SK-N-SH (cell line): ENCODE results near the gene LCN1. TPM values are rescaled to one million over a fixed set of nuclear protein-coding genes. Genes with fewer than 3 reads are reported as not detected.

Source experiments
- CTCF ChIA-PET: fragments of 300-600, 350-600 bp; formaldehyde crosslinking; extraction: SDS; loops from one replicate; lab custom pipeline; 2021; lab: Yijun Ruan, JAX
- POLR2A ChIA-PET: fragments of 350-600 bp; sonication (Branson Sonifier 250); formaldehyde crosslinking; extraction: SDS; loops from one replicate; lab custom pipeline; 2020; ENCODE audit warnings: antibody characterized with exemption, inconsistent platforms; lab: Yijun Ruan, JAX
- DNase-seq: peaks from one replicate; pipeline ENCODE4 v3.0.0; 2012
- H2AFZ ChIP-seq: fragments of 200-600 bp; sonication (generic); 2 replicates; pipeline ENCODE4 v1.8.1; 2016; ENCODE audit warnings: antibody characterized with exemption, mild to moderate bottlenecking, low read depth
- H3F3A ChIP-seq: fragments of 200-600 bp; sonication (generic); replicated peaks from 2 replicates; pipeline ENCODE3; 2016; ENCODE audit warnings: antibody characterized with exemption, mild to moderate bottlenecking; ENCODE audit not compliant: insufficient read depth
- H3K27ac ChIP-seq, 2 experiments: fragments of 200-500 bp in 1 of 2; fragments of 200-600 bp in 1 of 2; sonication (Bioruptor generic) in 1 of 2; sonication (generic), shearing (Covaris generic) in 1 of 2; 2 replicates each; pipeline versions ENCODE4 v1.5.1 to v1.6.1; 2014 to 2016; ENCODE audit warnings: low read depth in 2 of 2, inconsistent platforms in 1 of 2, low read length in 1 of 2, mild to moderate bottlenecking in 1 of 2, mixed read lengths in 1 of 2
- H3K27me3 ChIP-seq: fragments of 200-600 bp; sonication (generic), shearing (Covaris generic); 2 replicates; pipeline ENCODE4 v1.6.1; 2016; ENCODE audit warnings: mixed run types; ENCODE audit not compliant: insufficient read depth
- H3K36me3 ChIP-seq, 2 experiments: fragments of 200-500 bp in 1 of 2; fragments of 200-600 bp in 1 of 2; sonication (Bioruptor generic) in 1 of 2; sonication (generic) in 1 of 2; replicated peaks in 1 of 2; 2 replicates each; pipeline versions ENCODE3 to v1.5.1; 2014 to 2016; ENCODE audit warnings: low read length in 1 of 2, mild to moderate bottlenecking in 1 of 2; ENCODE audit not compliant: insufficient read depth in 2 of 2, control insufficient read depth in 1 of 2
- H3K4me1 ChIP-seq, 2 experiments: fragments of 200-500 bp in 1 of 2; fragments of 200-600 bp in 1 of 2; sonication (Bioruptor generic) in 1 of 2; sonication (generic), shearing (Covaris generic) in 1 of 2; 2 replicates each; pipeline versions ENCODE4 v1.5.1 to v1.6.1; 2014 to 2016; ENCODE audit warnings: low read depth in 1 of 2, low read length in 1 of 2, mixed run types in 1 of 2; ENCODE audit not compliant: insufficient read depth in 2 of 2, control insufficient read depth in 1 of 2
- H3K4me2 ChIP-seq: fragments of 200-600 bp; sonication (generic), shearing (Covaris generic); 2 replicates; pipeline ENCODE4 v1.6.1; 2017; ENCODE audit warnings: mixed run types
- H3K4me3 ChIP-seq, 2 experiments: fragments of 200-500 bp in 1 of 2; fragments of 200-600 bp in 1 of 2; sonication (Bioruptor generic) in 1 of 2; sonication (generic), shearing (Covaris generic) in 1 of 2; 2 replicates each; pipeline versions ENCODE4 v1.5.1 to v1.8.1; 2014 to 2016; ENCODE audit warnings: low read depth in 2 of 2, inconsistent platforms in 1 of 2, low read length in 1 of 2, mild to moderate bottlenecking in 1 of 2, mixed read lengths in 1 of 2, moderate library complexity in 1 of 2
- H3K79me2 ChIP-seq: fragments of 200-600 bp; sonication (generic); 2 replicates; pipeline ENCODE4 v1.8.1; 2017; ENCODE audit warnings: mild to moderate bottlenecking; ENCODE audit not compliant: insufficient read depth
- H3K9ac ChIP-seq: fragments of 200-600 bp; sonication (generic); 2 replicates; pipeline ENCODE4 v1.6.1; 2017; ENCODE audit warnings: mixed run types
- H3K9me2 ChIP-seq: fragments of 200-600 bp; sonication (generic); 2 replicates; pipeline ENCODE4 v1.6.1; 2017; ENCODE audit warnings: mixed run types
- H3K9me3 ChIP-seq: fragments of 200-600 bp; sonication (generic); 2 replicates; pipeline ENCODE4 v1.6.1; 2017; ENCODE audit warnings: mixed run types, mild to moderate bottlenecking, moderate library complexity
- H4K20me1 ChIP-seq: fragments of 200-600 bp; sonication (generic); 2 replicates; pipeline ENCODE4 v1.6.1; 2017; ENCODE audit warnings: mild to moderate bottlenecking, mixed run types; ENCODE audit not compliant: insufficient read depth
- CHD2 ChIP-seq: fragments of 150-350 bp; IDR thresholded peaks from 2 replicates; pipeline ENCODE4 v1.6.1; 2018; ENCODE audit warnings: low read length; ENCODE audit not compliant: partially characterized antibody
- CTCF ChIP-seq: fragments of 200-600 bp; sonication (generic); IDR thresholded peaks from 2 replicates; pipeline ENCODE4 v1.6.1; 2017; ENCODE audit warnings: antibody characterized with exemption, mild to moderate bottlenecking, moderate library complexity
- EP300 ChIP-seq, 2 experiments: IDR thresholded peaks; 2 replicates each; pipeline versions ENCODE4 v1.4.0 to v1.6.1; 2012; ENCODE audit warnings: borderline replicate concordance in 1 of 2, low read depth in 1 of 2, low read length in 1 of 2
- FOXJ3 ChIP-seq: sonication (generic); formaldehyde crosslinking; IDR thresholded peaks from 2 replicates; pipeline ENCODE4 v1.5.1; 2020; ENCODE audit warnings: mild to moderate bottlenecking, missing genetic modification reagents
- FOXM1 ChIP-seq: IDR thresholded peaks from 2 replicates; pipeline ENCODE4 v1.4.0; 2012; ENCODE audit warnings: low read depth, mild to moderate bottlenecking
- IRF3 ChIP-seq: fragments of 150-350 bp; IDR thresholded peaks from 2 replicates; pipeline ENCODE4 v1.6.1; 2016; ENCODE audit warnings: mild to moderate bottlenecking, low read depth, low read length
- JUND ChIP-seq: IDR thresholded peaks from 2 replicates; pipeline ENCODE4 v1.4.0; 2012
- MAX ChIP-seq: IDR thresholded peaks from 2 replicates; pipeline ENCODE4 v1.4.0; 2012; ENCODE audit warnings: low read depth
- MEF2A ChIP-seq: IDR thresholded peaks from 2 replicates; pipeline ENCODE4 v1.4.0; 2012; ENCODE audit warnings: low read depth, borderline replicate concordance
- MXI1 ChIP-seq: IDR thresholded peaks from 2 replicates; pipeline ENCODE4 v1.6.1; 2012; ENCODE audit warnings: mild to moderate bottlenecking, low read depth, low read length, improper control_type of control experiment
- NFIC ChIP-seq: IDR thresholded peaks from 2 replicates; pipeline ENCODE4 v1.4.0; 2012; ENCODE audit warnings: borderline replicate concordance
- POLR2AphosphoS5 ChIP-seq: IDR thresholded peaks from 2 replicates; pipeline ENCODE4 v1.6.1; 2012; ENCODE audit warnings: low read depth, low read length
- RAD21 ChIP-seq: IDR thresholded peaks from 2 replicates; pipeline ENCODE4 v1.6.1; 2012; ENCODE audit warnings: mild to moderate bottlenecking, low read length
- RCOR1 ChIP-seq: fragments of 150-350 bp; IDR thresholded peaks from 2 replicates; pipeline ENCODE4 v1.6.1; 2017; ENCODE audit warnings: antibody characterized with exemption, low read length
- REST ChIP-seq: IDR thresholded peaks from 2 replicates; pipeline ENCODE4 v1.6.1; 2012; ENCODE audit warnings: mild to moderate bottlenecking, low read depth, low read length, moderate library complexity
- RXRA ChIP-seq: IDR thresholded peaks from 2 replicates; pipeline ENCODE4 v1.4.0; 2012; ENCODE audit warnings: low read depth, mild to moderate bottlenecking, borderline replicate concordance
- SIN3A ChIP-seq: IDR thresholded peaks from 2 replicates; pipeline ENCODE4 v1.6.1; 2012; ENCODE audit warnings: low read depth, mild to moderate bottlenecking, low read length, moderate library complexity, borderline replicate concordance
- TAF1 ChIP-seq: IDR thresholded peaks from 2 replicates; pipeline ENCODE4 v1.6.1; 2012; ENCODE audit warnings: low read depth, mild to moderate bottlenecking, low read length, moderate library complexity, borderline replicate concordance
- USF1 ChIP-seq: IDR thresholded peaks from 2 replicates; pipeline ENCODE4 v1.4.0; 2012; ENCODE audit warnings: low read depth, borderline replicate concordance
- USF2 ChIP-seq: fragments of 150-350 bp; IDR thresholded peaks from 2 replicates; pipeline ENCODE4 v1.6.1; 2017; ENCODE audit warnings: antibody characterized with exemption, low read length, low read depth, borderline replicate concordance
- WGBS: methylation state at CpG from one replicate; pipeline ENCODE4 v1.1.6; 2017; ENCODE audit warnings: low lambda C conversion rate; 5-methylcytosine and 5-hydroxymethylcytosine counted together
- polyA plus RNA-seq, 3 experiments: library from polyadenylated mRNA; depleted of rRNA; stranded (reverse); fragments of >200 nt; gene quantifications; 2 replicates each; pipeline ENCODE4 v1.2.3, GENCODE V29; 2012

LCN1 gene
- polyA plus RNA-seq, 1 of the 3 experiments (the other 2 are of a cell fraction) = not detected

- H3K4me1 ChIP-seq = peaks cover 6 to 13% of the 10 kb centered on the region in 2 experiments; a peak in 2 of 4 replicates
- H3K27ac ChIP-seq = no peak overlapping the region
- DNase-seq = no peak
- 80% methylated on average over 7 of the region's 10 CpGs for WGBS
- H3K9me3 ChIP-seq = no peaks in the 10 kb centered on the region
- no peaks in the 10 kb centered on the region for H3K36me3 ChIP-seq
- H4K20me1 ChIP-seq = peaks cover 2% of the 10 kb centered on the region; the same call in 1 of the 2 replicates
- POLR2A ChIA-PET = no interaction called here
- peaks cover 5% of the 10 kb centered on the region for H3F3A ChIP-seq
- no peak overlapping the region for H3K4me2 ChIP-seq
- no peaks in the 10 kb centered on the region for H3K9me2 ChIP-seq
- TF ChIP-seq FOXM1 = no peak
- TF ChIP-seq REST = no peak
- TF ChIP-seq MEF2A = no peak
- no peak for TF ChIP-seq CHD2
- no peak for TF ChIP-seq FOXJ3 (CRISPR knock-in tag)
- no peak for TF ChIP-seq CTCF
- TF ChIP-seq USF2 = no peak
- TF ChIP-seq MAX = no peak
- TF ChIP-seq RXRA = no peak
- no peak for TF ChIP-seq RCOR1
- no peak for TF ChIP-seq JUND
- TF ChIP-seq TAF1 = no peak
- TF ChIP-seq RAD21 = no peak
- TF ChIP-seq MXI1 = no peak
- TF ChIP-seq SIN3A = no peak
- no peak for TF ChIP-seq EP300 (IDR thresholded peaks at IDR 0.05; ENCODE audit: borderline replicate concordance in 1 of 2, low read depth in 1 of 2, low read length in 1 of 2)
- no peak for TF ChIP-seq POLR2AphosphoS5
- no peak for TF ChIP-seq IRF3
- TF ChIP-seq NFIC = no peak
- TF ChIP-seq USF1 = no peak
- no peaks in the 10 kb centered on the region for H3K27me3 ChIP-seq
- no peak overlapping the region for H3K4me3 ChIP-seq
- no peak overlapping the region for H3K9ac ChIP-seq
- no peak overlapping the region for H2AFZ ChIP-seq
- H3K79me2 ChIP-seq = peaks cover 15% of the 10 kb centered on the region
- CTCF ChIA-PET = interaction anchor here (0.9 to 2.5 kb wide), 2 partner anchors 17 to 64 kb away, joined by 3 to 7 read pairs; no protein-coding TSS in a partner anchor
These were observed 44.5 kb upstream of the LCN1 start for GRCh38 chr9:135476561-135477355.
